Left colon (tissue), 2 donors: ENCODE results near the gene RNU1-4. TPM values are rescaled to one million over a fixed set of nuclear protein-coding genes. Genes with fewer than 3 reads are reported as not detected.
"Not testable (repeated sequence)": the region's sequence is repeated elsewhere in the genome, so short reads cannot be mapped to it uniquely, and the experiment has no call there.

Source experiments
- ATAC-seq: fragments of 200-7000 bp; cut with Tn5 transposase; one replicate; pipeline ENCODE4 v1.9.1; 2020; ENCODE audit warnings: mild to moderate bottlenecking, moderate library complexity
- DNase-seq, 2 donors: peaks; one replicate each; pipeline ENCODE4 v3.0.0-alpha.2; 2020
- intact Hi-C, 2 donors: fragments of 100-400 bp; cut with DNase I in 1 of 2; cut with micrococcal nuclease in 1 of 2; formaldehyde crosslinking; loops; one replicate each; pipeline versions ENCODE4 v1.11.2 to v1.14.0; 2022; cut with DNase I, micrococcal nuclease
- total RNA-seq, 2 donors: library from RNA; stranded (reverse); fragmentation: NEBNext Ultra II Directional; extraction: Animal tissue kit (Norgen Biotek cat#: 25700); gene quantifications; one replicate each; pipeline ENCODE4 v1.2.1, GENCODE V29; 2021
- donor health status: DM: no; HTN: no; CAD: no.
- donor health status: DM: yes; HTN: yes; CAD: no.

RNU1-4 gene
- total RNA-seq, 2 donors from 2014 or later = 3,977 to 5,589 TPM

- DNase-seq (no peak), ATAC-seq (no peak)
- intact Hi-C loops = no loop called here
These were observed 18.3 kb upstream of the RNU1-4 start for GRCh38 chr1:16721871-16722641.

- intact Hi-C loops = no loop called here
- ATAC-seq (no peak), DNase-seq (peak; percentile 8 to 34)
These were observed 15.4 kb upstream of the RNU1-4 start for GRCh38 chr1:16724718-16725438.

DNA sequence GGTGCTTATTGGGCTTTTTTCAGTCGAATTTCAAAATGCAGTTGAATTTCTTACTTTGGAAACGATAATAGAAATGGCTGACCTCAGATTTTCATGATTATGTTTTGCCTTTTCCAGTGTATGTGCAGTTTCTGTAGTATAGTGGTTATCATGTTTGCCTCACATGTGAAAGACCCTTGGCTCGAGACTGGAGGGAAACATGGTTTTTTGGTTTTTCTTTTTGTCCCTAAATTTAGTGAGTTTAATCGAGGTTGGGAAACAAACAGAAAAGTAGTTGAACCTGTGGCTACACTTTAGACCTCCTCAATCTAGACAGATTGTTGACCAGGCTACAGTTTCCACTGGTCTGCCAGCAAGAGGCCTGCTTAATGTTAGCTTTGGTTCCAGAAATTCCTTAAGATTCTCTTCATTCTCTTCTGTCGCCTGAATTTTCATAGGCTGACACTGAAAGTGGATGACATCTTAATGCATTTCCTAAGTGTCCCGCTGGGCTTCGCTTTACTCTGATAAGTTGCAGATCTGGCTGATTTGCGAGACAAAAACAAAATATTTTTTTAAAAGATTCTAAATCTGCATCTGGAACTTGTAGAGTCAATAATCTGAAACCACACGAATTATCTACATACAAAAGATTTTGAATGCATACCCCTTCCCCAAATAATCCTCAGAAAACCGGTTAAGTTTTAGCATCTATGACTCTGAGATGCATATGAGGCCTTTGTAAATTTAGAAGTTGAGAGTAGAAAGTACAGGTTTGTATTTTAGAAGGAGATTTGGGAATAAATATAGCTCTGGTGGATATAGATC lies 14.7 kb upstream of the RNU1-4 start:
- ATAC-seq, intact Hi-C loops: not testable (repeated sequence)
- peak in 1 of 2 donors; percentile 16 for DNase-seq

DNA sequence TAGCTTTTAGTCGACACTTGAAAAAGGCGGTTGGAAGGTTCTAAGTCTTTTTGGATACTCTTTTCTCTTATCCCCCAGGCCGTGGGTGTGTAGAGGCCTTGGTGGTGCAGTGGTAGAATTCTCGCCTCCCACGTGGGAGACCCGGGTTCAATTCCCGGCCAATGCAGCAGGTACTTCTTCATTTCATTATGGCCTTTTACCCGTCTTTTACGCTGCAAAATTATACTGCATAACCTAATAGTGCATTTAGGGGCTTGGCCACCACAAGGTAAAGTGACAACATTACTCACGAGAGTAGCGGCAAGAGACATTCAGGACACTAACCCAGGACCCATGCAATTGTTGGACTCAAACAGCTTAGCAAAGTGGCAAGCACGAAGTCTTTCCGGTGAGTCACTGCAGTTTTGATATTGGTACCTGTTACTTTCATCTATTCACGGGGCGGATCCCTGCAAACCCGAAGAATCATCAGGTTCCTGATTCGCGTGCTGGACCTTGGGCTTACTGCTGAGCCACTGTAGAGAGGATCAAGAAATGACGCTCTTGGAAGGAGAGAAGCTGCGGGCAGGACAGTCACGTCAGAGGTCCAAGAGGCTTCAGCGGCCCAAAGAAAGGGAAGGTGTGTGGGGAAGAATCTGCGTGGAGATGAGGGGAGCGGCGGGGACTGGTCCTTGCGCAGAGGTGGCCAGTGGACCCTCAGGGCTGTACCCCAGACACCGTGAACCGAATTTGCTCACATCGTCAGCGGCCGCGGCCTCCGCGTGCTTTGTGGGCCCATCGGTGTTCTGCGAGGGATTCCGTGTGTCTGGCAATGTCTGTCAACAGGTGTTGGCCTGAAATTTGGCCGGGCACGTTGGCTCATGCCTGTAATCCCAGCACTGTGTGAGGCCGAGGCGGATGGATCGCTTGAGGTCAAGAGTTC lies 12.9 kb upstream of the RNU1-4 start:
- intact Hi-C loops = no loop called here
- peak; percentile 20 to 43 for DNase-seq
- peak; percentile 23 for ATAC-seq

- intact Hi-C loops, DNase-seq, ATAC-seq: not testable (repeated sequence)
These were observed 11.9 kb upstream of the RNU1-4 start for GRCh38 chr1:16728243-16728949.

DNA sequence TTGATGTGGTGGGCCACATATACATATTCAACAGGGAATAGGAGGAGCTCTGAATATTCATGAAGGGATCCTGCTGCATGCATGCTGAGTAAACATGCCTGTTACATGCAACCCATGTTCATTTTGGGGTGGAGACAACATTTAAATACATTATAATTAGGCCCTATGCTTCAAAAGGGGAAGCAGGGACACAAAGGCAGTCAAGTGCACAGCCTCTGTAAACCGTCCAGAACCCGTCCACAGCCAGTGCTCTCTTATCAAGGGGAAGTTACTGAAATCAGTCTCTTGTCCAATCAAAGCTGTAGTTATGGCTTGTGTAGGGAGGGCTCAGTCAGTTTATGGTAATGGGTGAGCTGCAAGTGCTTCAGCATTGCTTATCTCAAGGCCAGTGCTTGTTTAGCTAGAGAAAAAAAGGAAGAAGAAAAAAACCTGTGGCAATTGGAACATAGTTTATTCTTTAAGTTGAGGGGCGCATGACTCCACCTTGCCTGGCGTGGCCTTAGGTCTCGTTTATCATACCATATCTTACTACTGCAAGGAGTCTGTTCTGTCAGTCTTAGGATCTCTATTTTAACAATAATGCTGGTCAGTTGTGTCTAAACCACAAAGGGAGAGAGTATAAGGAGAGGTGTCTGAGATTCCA lies 7.9 kb upstream of the RNU1-4 start:
- DNase-seq, intact Hi-C loops: not testable (repeated sequence)
- ATAC-seq = peak; percentile 31

GRCh38 chr1:16741230-16741629 lies 914 bp downstream of the RNU1-4 start:
- intact Hi-C loops, DNase-seq, ATAC-seq: not testable (repeated sequence)

DNA sequence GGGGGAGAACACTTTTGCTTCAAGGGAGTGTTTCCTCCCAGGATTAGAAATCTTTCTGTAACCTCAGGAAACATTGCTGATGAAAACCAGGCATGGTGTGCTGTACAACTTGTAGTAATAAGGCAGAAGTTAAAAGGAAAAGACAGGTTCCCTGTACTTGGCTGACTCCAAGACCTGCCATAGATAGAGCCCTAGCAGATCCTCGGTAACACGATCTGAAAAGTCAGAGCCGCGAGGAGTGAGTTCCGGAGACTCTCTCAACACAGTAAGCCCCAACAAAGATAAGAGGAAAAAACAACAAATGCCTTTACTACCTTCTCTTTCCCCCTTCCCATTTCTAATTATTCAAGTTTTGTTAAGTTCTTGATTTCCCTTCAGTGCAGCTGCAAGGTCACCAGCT lies 7.3 kb downstream of the RNU1-4 start:
- DNase-seq, intact Hi-C loops, ATAC-seq: not testable (repeated sequence)

DNA sequence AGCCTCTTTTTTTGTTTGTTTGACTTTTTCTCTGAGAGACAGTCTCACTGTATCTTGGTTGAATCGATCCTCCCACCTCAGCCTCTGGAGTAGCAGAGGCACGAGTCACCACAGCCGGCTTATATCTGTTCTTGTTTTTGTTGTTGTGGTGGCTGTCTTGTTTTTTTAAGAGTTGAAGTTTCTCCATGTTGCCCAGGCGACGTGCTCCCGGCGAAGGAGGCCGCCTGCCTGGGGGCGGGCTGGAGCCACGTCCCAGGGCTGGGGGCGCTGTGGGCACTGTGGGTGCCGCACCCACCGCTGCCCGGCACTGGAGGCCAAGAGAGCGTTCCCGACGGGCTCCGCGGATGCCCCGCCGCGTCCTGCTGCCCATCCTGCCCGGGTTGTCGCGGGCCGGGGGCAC lies 8.4 kb downstream of the RNU1-4 start:
- ATAC-seq, DNase-seq: not testable (repeated sequence)

DNA sequence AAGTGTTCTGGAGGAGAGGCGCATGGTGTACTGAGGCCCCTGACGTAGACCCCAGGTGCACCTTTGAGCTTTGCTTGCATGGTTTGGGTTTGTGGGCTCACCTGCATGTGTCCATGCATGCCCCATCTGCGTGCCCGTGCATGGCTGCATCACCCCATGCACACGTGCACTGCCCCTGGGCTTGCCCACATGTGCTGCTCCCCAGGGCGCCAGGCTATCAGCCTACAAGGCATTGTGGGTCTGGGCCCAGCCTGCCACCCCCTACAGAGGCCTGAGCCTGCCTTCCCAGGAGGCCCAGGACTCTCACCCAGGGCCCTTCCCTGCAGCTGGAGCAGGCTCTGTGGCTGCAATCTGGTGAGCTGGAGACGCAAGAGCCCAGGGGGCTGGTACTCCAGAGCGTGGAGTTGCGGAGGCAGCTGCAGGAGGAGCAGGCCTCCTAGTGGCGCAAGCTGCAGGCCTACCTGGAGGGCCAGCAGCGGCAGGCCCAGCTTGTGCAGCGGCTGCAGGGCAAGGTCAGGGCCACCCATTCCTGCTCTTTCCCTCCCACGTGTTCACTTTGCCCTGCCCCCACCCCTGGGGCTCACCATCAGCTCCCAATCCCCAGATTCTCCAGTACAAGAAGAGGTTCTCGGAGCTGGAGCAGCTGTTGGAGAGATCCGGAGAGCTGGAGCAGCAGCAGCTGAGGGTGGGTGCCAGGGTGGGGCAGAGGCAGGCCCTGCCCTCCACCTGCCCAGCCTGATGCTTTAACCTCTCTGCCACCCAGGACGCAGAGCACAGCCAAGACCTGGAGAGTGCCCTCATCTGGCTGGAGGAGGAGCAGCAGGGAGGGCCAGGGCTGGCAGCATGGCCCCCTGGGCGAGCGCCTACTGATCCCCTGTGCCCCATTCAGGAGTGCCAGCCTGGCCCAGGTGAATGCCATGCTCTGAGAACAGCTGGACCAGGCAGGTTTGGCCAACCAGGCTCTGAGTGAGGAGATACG lies 9.9 kb downstream of the RNU1-4 start:
- ATAC-seq = peak; percentile 84
- DNase-seq, intact Hi-C loops: not testable (repeated sequence)

More for the DNA sequence above, 8.4 kb downstream of the RNU1-4 start:
- intact Hi-C loops = not testable (repeated sequence)

DNA sequence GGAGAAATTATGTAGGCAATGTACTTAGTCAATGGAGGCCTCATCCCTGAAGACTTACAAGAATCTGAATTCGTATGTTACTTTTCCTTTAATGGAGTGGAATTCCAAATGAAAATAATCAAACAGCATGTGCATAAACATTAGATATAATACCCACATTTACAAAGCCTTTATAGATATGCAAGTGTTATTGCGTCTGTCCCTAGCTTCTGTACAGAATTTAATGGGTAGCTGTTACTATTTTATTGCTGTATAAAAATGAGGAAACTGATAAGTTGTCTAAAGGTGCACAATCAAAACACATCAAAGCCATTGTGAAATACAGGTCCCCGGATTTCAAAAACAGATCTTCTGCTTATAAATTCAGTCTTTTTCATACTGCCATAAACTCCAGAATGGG lies 12.5 kb downstream of the RNU1-4 start:
- ATAC-seq = peak; percentile 75
- intact Hi-C loops, DNase-seq: not testable (repeated sequence)

DNA sequence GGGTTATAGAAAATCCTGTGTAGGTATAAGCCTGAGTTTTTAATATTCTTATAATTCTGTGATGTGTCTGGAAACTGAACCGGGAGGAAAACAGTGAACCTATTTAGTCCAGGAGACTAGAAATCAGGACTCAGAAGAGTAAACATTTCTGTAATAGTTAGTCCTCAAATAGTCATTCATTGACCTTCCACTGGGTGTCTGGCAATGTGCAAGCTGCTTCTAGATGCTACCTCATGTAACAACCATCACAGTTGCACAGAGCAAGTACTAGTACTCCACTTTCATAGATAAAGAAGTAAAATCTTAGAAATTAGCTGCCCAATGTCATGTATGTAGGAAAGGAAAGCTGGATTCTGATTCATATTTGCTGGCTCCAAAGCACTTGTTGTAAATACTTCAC lies 15.1 kb downstream of the RNU1-4 start:
- ATAC-seq, intact Hi-C loops, DNase-seq: not testable (repeated sequence)

DNA sequence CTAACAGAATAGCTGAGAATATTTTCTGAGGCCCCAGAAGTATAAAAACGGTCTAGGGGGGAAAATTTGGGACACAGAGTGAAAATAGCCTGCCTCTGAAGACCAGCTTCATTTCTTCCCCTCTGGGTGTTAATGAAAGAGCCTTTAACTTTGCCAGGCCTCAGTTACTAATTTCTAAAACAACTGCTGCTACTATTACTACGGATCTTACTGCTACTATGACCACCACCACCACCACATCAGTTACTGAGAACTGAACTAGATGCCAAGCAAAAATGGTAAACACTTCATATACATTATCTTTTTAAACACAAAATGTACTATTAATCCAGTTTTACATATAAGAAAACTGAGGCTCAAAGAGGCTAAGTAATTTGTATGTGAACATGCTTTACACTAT lies 15.6 kb downstream of the RNU1-4 start:
- ATAC-seq, DNase-seq, intact Hi-C loops: not testable (repeated sequence)

DNA sequence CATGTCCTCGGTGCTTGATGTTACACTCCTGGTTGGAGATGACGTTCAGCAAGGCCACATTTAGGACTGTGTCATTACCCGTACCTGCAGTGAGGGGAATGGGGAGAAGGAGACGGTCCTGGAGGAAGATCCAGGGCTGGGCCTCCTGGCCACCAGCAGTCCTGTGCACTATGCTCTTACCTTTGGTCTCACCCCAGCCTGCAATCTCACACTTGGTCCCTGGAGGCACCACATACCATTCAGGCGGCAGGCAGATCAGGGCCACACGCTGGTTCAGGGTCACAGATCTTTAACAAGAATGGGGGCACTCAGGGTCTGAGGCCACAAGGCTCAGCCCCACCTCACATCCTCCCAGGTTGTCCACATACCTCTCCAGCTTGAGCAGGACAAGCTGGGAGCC lies 17.3 kb downstream of the RNU1-4 start:
- ATAC-seq = peak; percentile 37
- intact Hi-C loops, DNase-seq: not testable (repeated sequence)

- ATAC-seq, intact Hi-C loops: not testable (repeated sequence)
- DNase-seq = peak in 1 of 2 donors; percentile 10
These were observed 17.7 kb downstream of the RNU1-4 start for GRCh38 chr1:16758060-16758459.

DNA sequence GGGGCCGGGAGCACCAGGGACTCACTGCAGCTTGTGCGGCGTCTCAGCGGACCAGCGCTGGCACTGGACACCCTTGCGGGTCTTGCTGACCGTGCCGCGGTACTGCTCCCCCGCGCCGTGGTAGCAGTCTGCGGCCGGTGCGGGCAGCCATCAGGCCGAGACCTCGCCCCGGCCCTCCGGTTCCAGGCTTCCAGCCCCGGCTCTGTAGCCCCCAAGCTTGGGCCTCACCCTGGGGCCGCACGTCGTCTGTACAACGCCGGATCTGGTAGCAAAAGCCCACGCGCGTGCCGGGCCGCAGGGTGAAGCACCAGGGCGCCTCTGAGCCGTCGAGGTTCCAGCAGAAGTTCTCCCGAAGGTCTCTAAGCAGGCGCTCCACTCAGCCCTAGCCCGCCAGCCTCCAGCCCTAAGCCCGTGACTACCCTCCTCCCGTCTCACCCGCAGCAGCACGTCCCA lies 18.8 kb downstream of the RNU1-4 start:
- peak; percentile 14 for ATAC-seq
- intact Hi-C loops = not testable (repeated sequence)
- DNase-seq = peak in 1 of 2 donors; percentile 20
